K562 (cell line): ENCODE measurements around the gene ABCG2. TPM values are rescaled to one million over a fixed set of nuclear protein-coding genes. Genes with fewer than 3 reads are reported as not detected.

Source experiments
- ATAC-seq: fragments of 200-7000 bp; cut with Tn5 transposase; 3 replicates; pipeline ENCODE4 v1.9.1; 2020; ENCODE audit warnings: moderate library complexity
- BruUV-seq: library from RNA; stranded (reverse); fragments of 400-500 nt; replicated peaks from 2 replicates; lab custom pipeline; 2021; lab: Mats Ljungman, UMichigan
- CTCF ChIA-PET: fragments of 300-600 bp; formaldehyde crosslinking; extraction: SDS; loops from one replicate; lab custom pipeline; 2021; ENCODE audit warnings: low intra/inter-chr PET ratio; lab: Yijun Ruan, JAX
- POLR2A ChIA-PET: fragments of 300-600, 350-650 bp; sonication (Branson Sonifier 250); formaldehyde crosslinking; extraction: SDS; loops from one replicate; lab custom pipeline; 2021; ENCODE audit warnings: antibody characterized with exemption, inconsistent platforms; lab: Yijun Ruan, JAX
- DNase-seq, 4 experiments: peaks; one replicate each; pipeline versions ENCODE4 v3.0.0 to v3.0.0-alpha.2; 2011 to 2018; ENCODE audit warnings: low spot score in 3 of 4, mixed read lengths in 3 of 4; ENCODE audit errors: extremely low read depth in 1 of 4
- FAIRE-seq: peaks from 2 replicates; lab custom pipeline; 2011; peaks lifted over from hg19 to GRCh38; lab: Jason Lieb, UNC
- H2AFZ ChIP-seq: 2 replicates; pipeline ENCODE4 v1.6.0; 2011; ENCODE audit warnings: low read depth, low read length, control low read depth, inconsistent platforms
- H3K27ac ChIP-seq: fragments of 200-600 bp; 3 replicates; pipeline ENCODE4 v1.8.0; 2011; ENCODE audit warnings: low read depth, mild to moderate bottlenecking, control low read depth, inconsistent platforms, low read length, moderate library complexity, mixed read lengths; ENCODE audit errors: extremely low read depth
- H3K27me3 ChIP-seq, 2 experiments: fragments of 300-600 bp in 1 of 2; 2 replicates in 1 of 2; 3 replicates in 1 of 2; pipeline versions ENCODE4 v1.6.0 to v1.8.0; 2011; ENCODE audit warnings: inconsistent platforms in 2 of 2, low read length in 2 of 2, mild to moderate bottlenecking in 1 of 2, mixed read lengths in 1 of 2, moderate library complexity in 1 of 2; ENCODE audit not compliant: control insufficient read depth in 2 of 2, insufficient read depth in 2 of 2
- H3K36me3 ChIP-seq: fragments of 300-600 bp; 3 replicates; pipeline ENCODE4 v1.8.0; 2011; ENCODE audit warnings: mild to moderate bottlenecking, low read length, inconsistent platforms; ENCODE audit not compliant: control insufficient read depth, insufficient read depth
- H3K4me1 ChIP-seq, 2 experiments: fragments of 200-600 bp in 1 of 2; replicated peaks in 1 of 2; 2 replicates in 1 of 2; 3 replicates in 1 of 2; pipeline versions ENCODE4 v1.5.1 to v1.8.0; 2011; ENCODE audit warnings: inconsistent platforms in 2 of 2, low read length in 2 of 2, mild to moderate bottlenecking in 1 of 2, mixed read lengths in 1 of 2, moderate library complexity in 1 of 2; ENCODE audit not compliant: control insufficient read depth in 2 of 2, insufficient read depth in 2 of 2
- H3K4me2 ChIP-seq: 2 replicates; pipeline ENCODE4 v1.6.1; 2011; ENCODE audit warnings: low read length, control low read depth, inconsistent platforms, mixed read lengths; ENCODE audit not compliant: insufficient read depth
- H3K4me3 ChIP-seq: fragments of 200-600 bp; sonication (generic), shearing (Covaris generic); 2 replicates; pipeline ENCODE4 v1.5.1; 2016; ENCODE audit warnings: control low read depth, inconsistent platforms
- H3K79me2 ChIP-seq: fragments of 200-600 bp; 3 replicates; pipeline ENCODE4 v1.8.0; 2011; ENCODE audit warnings: low read length, inconsistent platforms; ENCODE audit not compliant: control insufficient read depth, insufficient read depth
- H3K9ac ChIP-seq, 2 experiments: 2 replicates each; pipeline versions ENCODE4 v1.6.0 to v1.6.1; 2011; ENCODE audit warnings: low read depth in 2 of 2, low read length in 2 of 2, control low read depth in 1 of 2, inconsistent platforms in 1 of 2, mild to moderate bottlenecking in 1 of 2, mixed read lengths in 1 of 2; ENCODE audit not compliant: insufficient read depth in 1 of 2
- H3K9me1 ChIP-seq: one replicate; pipeline ENCODE4 v1.6.0; 2011; ENCODE audit warnings: inconsistent platforms, mild to moderate bottlenecking, low read length, moderate library complexity; ENCODE audit not compliant: control insufficient read depth, insufficient read depth
- H3K9me3 ChIP-seq: replicated peaks from 2 replicates; pipeline ENCODE4 v1.5.1; 2011; ENCODE audit warnings: low read depth, low read length, inconsistent platforms; ENCODE audit not compliant: control insufficient read depth, insufficient read depth
- H4K20me1 ChIP-seq: replicated peaks from 2 replicates; pipeline ENCODE4 v1.6.1; 2011; ENCODE audit warnings: low read length, inconsistent platforms, mixed read lengths; ENCODE audit not compliant: control insufficient read depth, insufficient read depth
- ELF4 ChIP-seq: fragments of 450-650 bp; formaldehyde crosslinking; IDR thresholded peaks from 2 replicates; pipeline ENCODE4 v1.4.0; 2022; ENCODE audit warnings: missing genetic modification characterization
- ILK ChIP-seq: fragments of 450-650 bp; IDR thresholded peaks from 2 replicates; pipeline ENCODE4 v1.6.1; 2016; ENCODE audit warnings: missing genetic modification characterization, low read depth, mild to moderate bottlenecking, missing compliant biosample characterization, moderate library complexity, borderline replicate concordance
- KDM5B ChIP-seq: fragments of 200-600 bp; sonication (generic); IDR thresholded peaks from 2 replicates; pipeline ENCODE4 v1.6.1; 2012; ENCODE audit warnings: low read depth, mild to moderate bottlenecking, moderate library complexity, low read length, control low read depth, inconsistent platforms; ENCODE audit not compliant: insufficient replicate concordance
- MTF1 ChIP-seq: fragments of 250-450 bp; sonication (Bioruptor Pico); IDR thresholded peaks from 2 replicates; pipeline ENCODE4 v1.9.0; 2021; ENCODE audit warnings: moderate library complexity, mild to moderate bottlenecking, inconsistent platforms, borderline replicate concordance
- PCBP1 ChIP-seq: fragments of 200-400 bp; formaldehyde crosslinking; IDR thresholded peaks from 2 replicates; pipeline ENCODE4 v1.6.1; 2018; ENCODE audit warnings: mild to moderate bottlenecking, low read depth, low read length; ENCODE audit not compliant: poor library complexity, severe bottlenecking
- SAFB ChIP-seq: fragments of 200-400 bp; formaldehyde crosslinking; IDR thresholded peaks from 2 replicates; pipeline ENCODE4 v1.6.1; 2017; ENCODE audit warnings: low read depth, low read length, borderline replicate concordance
- WGBS: fragments of 100-300 bp; shearing (Covaris generic); methylation state at CpG from one replicate; pipeline ENCODE4 v1.1.6; 2016; ENCODE audit warnings: low coverage, mixed read lengths; ENCODE audit not compliant: insufficient coverage; ENCODE audit errors: missing lambda C conversion rate; 5-methylcytosine and 5-hydroxymethylcytosine counted together
- in situ Hi-C: fragments of 300-500 bp; cut with MboI; formaldehyde crosslinking; loops from 4 replicates; pipeline ENCODE4 v1.15.0; 2018; ENCODE audit warnings: inconsistent platforms, mixed read lengths
- intact Hi-C: fragments of 100-400 bp; cut with micrococcal nuclease; formaldehyde crosslinking; loops from 2 replicates; pipeline ENCODE4 v1.14.2; 2022
- polyA plus RNA-seq, 8 experiments: library from polyadenylated mRNA; depleted of rRNA in 4 of 8; stranded (reverse) in 5 of 8; unstranded in 3 of 8; fragments of >200 nt; fragmentation: Nextera tagmentation in 2 of 8; fragmentation: Illumina TruSeq in 1 of 8; extraction: Ambion mirVana in 2 of 8; extraction: Trizol in 1 of 8; gene quantifications; 2 replicates each; pipeline versions ENCODE4 v1.2.1 to v1.2.3, GENCODE V29; 2011 to 2014; ENCODE audit warnings: inconsistent platforms in 1 of 8, missing spikeins in 1 of 8
- total RNA-seq, 7 experiments: library from RNA; depleted of rRNA in 6 of 7; stranded (reverse); fragments of >200 nt in 6 of 7; fragmentation: Illumina TruSeq in 2 of 7; extraction: Trizol in 2 of 7; gene quantifications; 2 replicates each; pipeline versions ENCODE4 v1.2.1 to v1.2.3, GENCODE V29; 2011 to 2021; ENCODE audit warnings: low replicate concordance in 1 of 7
- TF ChIP-seq, protein P1 (sequence below): sonication (generic); formaldehyde crosslinking; IDR thresholded peaks from 2 replicates; pipeline ENCODE4 v1.9.0; 2022; ENCODE audit warnings: mild to moderate bottlenecking, missing genetic modification reagents
- TF ChIP-seq, protein P2 (sequence below), 2 experiments: IDR thresholded peaks; 2 replicates each; pipeline ENCODE4 v1.6.1; 2011; ENCODE audit warnings: borderline replicate concordance in 1 of 2, control low read depth in 1 of 2, low read depth in 1 of 2, low read length in 1 of 2, mild to moderate bottlenecking in 1 of 2, mixed read lengths in 1 of 2, moderate library complexity in 1 of 2; ENCODE audit not compliant: insufficient read depth in 1 of 2, insufficient read length in 1 of 2, poor library complexity in 1 of 2, severe bottlenecking in 1 of 2; ENCODE audit errors: extremely low read depth in 1 of 2
- TF ChIP-seq, protein P3 (sequence below): fragments of 250-450 bp; sonication (Bioruptor Pico); IDR thresholded peaks from 2 replicates; pipeline ENCODE4 v1.4.0; 2020
- TF ChIP-seq, protein P4 (sequence below): sonication (generic); formaldehyde crosslinking; IDR thresholded peaks from 2 replicates; pipeline ENCODE4 v1.8.1; 2023; ENCODE audit warnings: mild to moderate bottlenecking, missing genetic modification reagents, moderate library complexity
- TF ChIP-seq, protein P5 (sequence below): fragments of 250-450 bp; sonication (Bioruptor Pico); IDR thresholded peaks from 2 replicates; pipeline ENCODE4 v1.5.0; 2021

The ABCG2 gene
- total and polyA plus RNA-seq, 9 of the 15 experiments (the other 6 are each of a cell fraction or from before 2014, with no cell fraction given): 0.01 to 0.36 (median 0.11) TPM; not detected in 4

DNA sequence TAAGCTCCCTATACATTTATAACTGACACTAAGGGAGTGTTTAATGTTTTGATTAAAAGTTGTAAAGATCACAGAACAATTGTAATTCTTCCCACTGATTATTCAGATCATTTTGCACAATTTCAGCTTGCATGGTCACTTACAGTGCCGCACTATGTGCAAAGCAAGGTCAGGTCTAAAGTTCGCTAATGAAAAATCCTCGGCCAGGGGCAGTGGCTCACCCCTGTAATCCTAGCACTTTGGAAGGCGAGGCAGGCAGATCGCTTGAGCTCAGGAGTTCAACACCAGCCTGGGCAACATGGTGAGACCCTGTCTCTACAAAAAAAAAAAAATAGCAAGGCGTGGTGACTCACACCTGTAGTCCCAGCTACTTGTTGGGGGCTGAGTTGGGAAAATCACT, 94.0 kb downstream of the ABCG2 start:
- H3K27ac ChIP-seq: no peak overlapping the region
- H3K4me1 ChIP-seq: no peaks in the 10 kb centered on the region
- no peak for ATAC-seq
- 7% methylated on average over 6 of the region's 6 CpGs for WGBS
- H3K9me3 ChIP-seq: no peaks in the 10 kb centered on the region
- FAIRE-seq: no peak
- no peak for DNase-seq
- ChIA-PET POLR2A (interaction anchor here (0.7 kb wide), 1 partner anchor 31 kb away, joined by 3 read pairs; no protein-coding TSS in a partner anchor), CTCF (no interaction called here)
- H3K27me3 ChIP-seq: no peaks in the 10 kb centered on the region
- no peak overlapping the region for H3K4me2 ChIP-seq
- in situ Hi-C loops: no loop called here
- no peak overlapping the region for H3K9ac ChIP-seq
- BruUV-seq: no TSS peak
- H3K9me1 ChIP-seq: no peaks in the 10 kb centered on the region
- no peaks in the 10 kb centered on the region for H3K79me2 ChIP-seq
- no peaks in the 10 kb centered on the region for H4K20me1 ChIP-seq
- no peak overlapping the region for H2AFZ ChIP-seq
- intact Hi-C loops: no loop called here
- no peak overlapping the region for H3K4me3 ChIP-seq
- H3K36me3 ChIP-seq: no peaks in the 10 kb centered on the region
- TF ChIP-seq, protein P1, sequence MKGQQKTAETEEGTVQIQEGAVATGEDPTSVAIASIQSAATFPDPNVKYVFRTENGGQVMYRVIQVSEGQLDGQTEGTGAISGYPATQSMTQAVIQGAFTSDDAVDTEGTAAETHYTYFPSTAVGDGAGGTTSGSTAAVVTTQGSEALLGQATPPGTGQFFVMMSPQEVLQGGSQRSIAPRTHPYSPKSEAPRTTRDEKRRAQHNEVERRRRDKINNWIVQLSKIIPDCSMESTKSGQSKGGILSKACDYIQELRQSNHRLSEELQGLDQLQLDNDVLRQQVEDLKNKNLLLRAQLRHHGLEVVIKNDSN: no peak
- TF ChIP-seq PCBP1 (no peak), SAFB (no peak), ELF4 (no peak), MTF1 (CRISPR knock-in tag) (no peak), KDM5B (no peak), ILK (tag) (no peak)
- TF ChIP-seq, protein P2, sequence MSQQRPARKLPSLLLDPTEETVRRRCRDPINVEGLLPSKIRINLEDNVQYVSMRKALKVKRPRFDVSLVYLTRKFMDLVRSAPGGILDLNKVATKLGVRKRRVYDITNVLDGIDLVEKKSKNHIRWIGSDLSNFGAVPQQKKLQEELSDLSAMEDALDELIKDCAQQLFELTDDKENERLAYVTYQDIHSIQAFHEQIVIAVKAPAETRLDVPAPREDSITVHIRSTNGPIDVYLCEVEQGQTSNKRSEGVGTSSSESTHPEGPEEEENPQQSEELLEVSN (IDR thresholded peaks at IDR 0.05; ENCODE audit: borderline replicate concordance in 1 of 2, extremely low read depth in 1 of 2, insufficient read depth in 1 of 2, insufficient read length in 1 of 2, low read depth in 1 of 2, low read length in 1 of 2, poor library complexity in 1 of 2, severe bottlenecking in 1 of 2): no peak
- TF ChIP-seq, protein P3, sequence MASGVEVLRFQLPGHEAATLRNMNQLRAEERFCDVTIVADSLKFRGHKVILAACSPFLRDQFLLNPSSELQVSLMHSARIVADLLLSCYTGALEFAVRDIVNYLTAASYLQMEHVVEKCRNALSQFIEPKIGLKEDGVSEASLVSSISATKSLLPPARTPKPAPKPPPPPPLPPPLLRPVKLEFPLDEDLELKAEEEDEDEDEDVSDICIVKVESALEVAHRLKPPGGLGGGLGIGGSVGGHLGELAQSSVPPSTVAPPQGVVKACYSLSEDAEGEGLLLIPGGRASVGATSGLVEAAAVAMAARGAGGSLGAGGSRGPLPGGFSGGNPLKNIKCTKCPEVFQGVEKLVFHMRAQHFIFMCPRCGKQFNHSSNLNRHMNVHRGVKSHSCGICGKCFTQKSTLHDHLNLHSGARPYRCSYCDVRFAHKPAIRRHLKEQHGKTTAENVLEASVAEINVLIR: no peak
- TF ChIP-seq, protein P4, sequence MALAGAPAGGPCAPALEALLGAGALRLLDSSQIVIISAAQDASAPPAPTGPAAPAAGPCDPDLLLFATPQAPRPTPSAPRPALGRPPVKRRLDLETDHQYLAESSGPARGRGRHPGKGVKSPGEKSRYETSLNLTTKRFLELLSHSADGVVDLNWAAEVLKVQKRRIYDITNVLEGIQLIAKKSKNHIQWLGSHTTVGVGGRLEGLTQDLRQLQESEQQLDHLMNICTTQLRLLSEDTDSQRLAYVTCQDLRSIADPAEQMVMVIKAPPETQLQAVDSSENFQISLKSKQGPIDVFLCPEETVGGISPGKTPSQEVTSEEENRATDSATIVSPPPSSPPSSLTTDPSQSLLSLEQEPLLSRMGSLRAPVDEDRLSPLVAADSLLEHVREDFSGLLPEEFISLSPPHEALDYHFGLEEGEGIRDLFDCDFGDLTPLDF (CRISPR knock-in tag): no peak
- TF ChIP-seq, protein P5, sequence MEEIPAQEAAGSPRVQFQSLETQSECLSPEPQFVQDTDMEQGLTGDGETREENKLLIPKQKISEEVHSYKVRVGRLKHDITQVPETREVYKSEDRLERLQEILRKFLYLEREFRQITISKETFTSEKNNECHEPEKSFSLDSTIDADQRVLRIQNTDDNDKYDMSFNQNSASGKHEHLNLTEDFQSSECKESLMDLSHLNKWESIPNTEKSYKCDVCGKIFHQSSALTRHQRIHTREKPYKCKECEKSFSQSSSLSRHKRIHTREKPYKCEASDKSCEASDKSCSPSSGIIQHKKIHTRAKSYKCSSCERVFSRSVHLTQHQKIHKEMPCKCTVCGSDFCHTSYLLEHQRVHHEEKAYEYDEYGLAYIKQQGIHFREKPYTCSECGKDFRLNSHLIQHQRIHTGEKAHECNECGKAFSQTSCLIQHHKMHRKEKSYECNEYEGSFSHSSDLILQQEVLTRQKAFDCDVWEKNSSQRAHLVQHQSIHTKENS (CRISPR knock-in tag): no peak
